GM18517 (cell line): ENCODE measurements around the gene ARHGAP25.

Experiments
- ATAC-seq: cut with Tn5 transposase; IDR thresholded peaks from one replicate; pipeline ENCODE4 v1.9.1; 2021; ENCODE audit warnings: mild to moderate bottlenecking, moderate library complexity; ENCODE audit not compliant: unreplicated experiment

The ARHGAP25 gene, protein sequence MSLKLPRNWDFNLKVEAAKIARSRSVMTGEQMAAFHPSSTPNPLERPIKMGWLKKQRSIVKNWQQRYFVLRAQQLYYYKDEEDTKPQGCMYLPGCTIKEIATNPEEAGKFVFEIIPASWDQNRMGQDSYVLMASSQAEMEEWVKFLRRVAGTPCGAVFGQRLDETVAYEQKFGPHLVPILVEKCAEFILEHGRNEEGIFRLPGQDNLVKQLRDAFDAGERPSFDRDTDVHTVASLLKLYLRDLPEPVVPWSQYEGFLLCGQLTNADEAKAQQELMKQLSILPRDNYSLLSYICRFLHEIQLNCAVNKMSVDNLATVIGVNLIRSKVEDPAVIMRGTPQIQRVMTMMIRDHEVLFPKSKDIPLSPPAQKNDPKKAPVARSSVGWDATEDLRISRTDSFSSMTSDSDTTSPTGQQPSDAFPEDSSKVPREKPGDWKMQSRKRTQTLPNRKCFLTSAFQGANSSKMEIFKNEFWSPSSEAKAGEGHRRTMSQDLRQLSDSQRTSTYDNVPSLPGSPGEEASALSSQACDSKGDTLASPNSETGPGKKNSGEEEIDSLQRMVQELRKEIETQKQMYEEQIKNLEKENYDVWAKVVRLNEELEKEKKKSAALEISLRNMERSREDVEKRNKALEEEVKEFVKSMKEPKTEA

GRCh38 chr2:68734688-68735525 lies at the start of gene ARHGAP25:
Gene ARHGAP25, plus strand, starts transcription at chr2:68734811. Its CDS starts 389 bp downstream, at chr2:68735200.
- ATAC-seq, result peak; percentile 61

GRCh38 chr2:68686178-68686577 lies 48.4 kb upstream of the ARHGAP25 start:
- no peak for ATAC-seq

DNA sequence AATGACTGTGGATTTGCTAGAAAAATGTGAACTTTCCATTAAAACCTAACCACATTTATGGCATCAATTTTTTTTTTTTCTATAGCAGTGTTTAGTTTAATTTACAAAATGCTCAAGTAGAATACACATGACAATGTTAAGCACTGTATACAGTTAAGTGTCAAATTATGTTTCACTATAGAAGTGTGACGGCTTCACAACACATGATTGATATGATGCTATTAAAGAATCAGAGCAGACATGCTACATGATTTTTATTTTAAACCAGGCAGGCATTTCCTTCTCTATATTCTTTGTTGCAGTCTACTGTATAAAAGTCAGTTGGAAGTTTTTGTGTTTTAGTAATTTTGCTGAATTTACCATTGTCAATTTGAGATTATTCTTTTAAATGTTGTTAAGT lies 47.6 kb upstream of the ARHGAP25 start:
- ATAC-seq, result no peak

GRCh38 chr2:68689553-68690537 lies 44.8 kb upstream of the ARHGAP25 start:
- ATAC-seq, result peak; percentile 95

DNA sequence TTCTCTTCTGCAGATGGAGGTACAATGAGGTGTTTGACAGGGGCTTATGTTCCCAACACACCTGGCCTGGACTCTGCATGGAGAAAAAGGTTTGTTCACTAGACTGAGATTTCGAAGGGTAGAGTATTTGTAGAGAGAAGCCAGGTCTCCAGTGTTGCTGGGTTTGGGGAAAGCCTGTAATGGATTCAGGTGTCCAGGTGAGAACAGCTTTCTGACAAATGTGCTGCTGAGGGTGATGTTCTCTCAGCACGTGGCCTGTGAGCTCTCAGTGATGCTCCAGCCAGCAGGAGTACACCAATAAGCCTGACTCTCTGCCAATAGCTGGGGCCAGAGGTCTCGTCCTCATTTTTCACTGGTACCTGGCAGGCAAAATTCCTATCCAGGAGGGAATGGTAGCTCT lies 43.8 kb upstream of the ARHGAP25 start:
- ATAC-seq, result no peak

DNA sequence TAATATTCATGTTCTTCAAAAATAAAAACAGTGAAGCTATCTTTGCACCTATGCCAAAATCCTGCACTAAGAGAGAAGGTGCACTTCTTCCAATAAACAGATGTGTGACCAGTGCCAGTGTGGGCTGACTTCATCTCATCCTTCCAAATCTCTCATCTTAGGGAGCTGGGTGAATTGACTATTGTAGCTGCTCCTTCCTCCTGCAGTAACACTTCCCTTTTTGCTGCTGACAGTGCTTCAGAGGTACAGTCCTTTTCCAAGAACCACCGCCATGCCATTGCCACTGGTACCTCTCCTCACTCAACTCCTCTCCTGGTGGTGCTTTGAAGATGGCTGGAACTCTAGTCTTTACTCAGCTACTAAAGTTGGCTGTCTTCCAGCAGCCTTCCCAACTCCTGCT lies 42.1 kb upstream of the ARHGAP25 start:
- no peak for ATAC-seq

- ATAC-seq, result no peak
These were observed 40.7 kb upstream of the ARHGAP25 start for GRCh38 chr2:68693951-68694350.

DNA sequence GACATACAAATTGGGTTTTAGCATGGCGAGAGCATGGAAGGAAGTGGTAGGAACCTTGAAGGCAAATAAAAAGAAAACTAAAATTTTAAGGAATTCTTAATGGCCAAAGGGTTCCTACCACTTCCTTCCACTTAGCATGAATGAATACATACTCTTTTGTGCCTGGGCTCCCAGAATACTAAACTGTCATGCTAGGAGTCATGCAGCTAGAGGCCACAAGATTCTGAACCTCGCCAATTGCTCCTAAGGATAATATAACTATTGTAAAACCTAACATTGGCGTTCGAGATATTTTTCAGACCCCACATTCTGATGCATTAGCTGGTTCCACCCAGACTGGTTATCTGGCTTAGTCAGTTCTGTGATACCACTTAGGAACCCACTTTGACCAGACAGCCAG lies 38.6 kb upstream of the ARHGAP25 start:
- no peak for ATAC-seq

DNA sequence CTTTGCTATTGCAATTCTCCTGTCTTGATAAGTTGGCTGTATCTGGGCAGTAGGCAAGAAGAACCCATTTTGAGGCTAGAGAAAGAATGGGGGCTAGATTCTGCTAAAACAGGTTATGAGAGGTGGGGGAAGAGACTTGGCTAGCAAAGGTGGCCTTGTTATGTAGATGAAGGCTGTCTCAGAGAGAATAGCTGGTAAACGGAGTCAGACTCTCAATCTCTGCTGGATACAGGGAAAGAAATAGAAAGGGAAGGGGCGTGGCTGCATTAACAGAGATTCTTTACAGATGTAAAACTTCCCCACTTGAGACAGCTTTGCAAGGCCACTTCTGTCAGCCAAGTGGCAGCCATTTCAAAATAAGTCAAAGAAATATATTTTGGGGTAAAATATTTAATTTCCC lies 38.1 kb upstream of the ARHGAP25 start:
- ATAC-seq, result no peak

DNA sequence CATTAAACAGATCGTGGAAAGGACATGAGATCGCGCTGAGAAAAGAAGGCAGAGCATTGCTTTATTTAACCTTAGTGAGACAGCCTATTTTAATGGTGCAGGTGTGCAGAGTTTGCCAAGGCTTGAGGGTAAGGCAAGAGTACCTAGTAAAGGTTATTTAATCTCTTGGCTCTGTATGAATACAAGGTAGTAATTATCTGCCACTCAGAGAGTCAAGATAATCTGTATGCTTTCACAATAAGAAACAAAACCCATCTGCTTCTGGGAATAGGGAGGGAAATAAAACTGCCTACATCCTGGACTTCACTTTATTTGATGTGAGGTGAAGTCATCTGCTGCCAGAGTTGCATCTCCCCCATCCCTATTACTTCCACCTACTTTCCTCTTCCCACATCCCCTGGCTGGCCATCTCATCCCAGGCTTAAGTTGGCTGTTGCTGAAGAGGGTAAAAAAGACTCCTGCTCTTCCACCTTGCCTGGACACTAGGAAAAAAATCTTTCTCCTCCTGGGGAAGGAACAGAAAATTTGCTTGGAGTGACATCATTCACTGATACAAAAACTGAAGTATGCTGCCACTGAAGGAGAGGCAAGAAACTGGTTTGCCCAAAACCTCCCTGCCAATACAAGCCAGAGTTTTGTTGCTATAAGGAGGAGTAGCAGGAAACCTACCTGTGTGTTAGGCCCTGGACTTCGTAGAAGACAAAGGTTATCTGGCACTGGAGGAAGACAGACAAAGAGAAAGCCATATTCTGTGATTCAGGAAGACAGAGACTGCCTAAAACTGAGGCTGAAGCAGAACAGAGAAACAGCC lies 35.8 kb upstream of the ARHGAP25 start:
- ATAC-seq, result no peak

DNA sequence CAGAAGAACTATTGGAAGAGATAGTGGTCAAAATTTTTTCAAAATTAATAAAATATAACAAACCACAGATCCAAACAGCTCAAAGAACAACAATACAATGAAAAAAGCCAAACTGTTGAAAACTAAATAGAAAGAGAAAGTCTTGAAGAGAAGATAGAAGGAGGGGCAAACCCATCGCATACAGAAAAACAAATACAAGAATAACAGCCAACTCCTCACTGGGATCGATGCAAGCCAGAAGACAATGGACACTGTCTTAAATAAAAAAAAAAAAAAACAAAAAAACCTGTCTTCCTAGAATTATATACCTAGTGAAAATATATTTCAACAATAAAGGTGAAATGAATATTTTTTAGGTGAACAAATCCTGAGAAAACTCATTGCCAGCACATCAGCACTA lies 34.1 kb upstream of the ARHGAP25 start:
- ATAC-seq, result no peak

DNA sequence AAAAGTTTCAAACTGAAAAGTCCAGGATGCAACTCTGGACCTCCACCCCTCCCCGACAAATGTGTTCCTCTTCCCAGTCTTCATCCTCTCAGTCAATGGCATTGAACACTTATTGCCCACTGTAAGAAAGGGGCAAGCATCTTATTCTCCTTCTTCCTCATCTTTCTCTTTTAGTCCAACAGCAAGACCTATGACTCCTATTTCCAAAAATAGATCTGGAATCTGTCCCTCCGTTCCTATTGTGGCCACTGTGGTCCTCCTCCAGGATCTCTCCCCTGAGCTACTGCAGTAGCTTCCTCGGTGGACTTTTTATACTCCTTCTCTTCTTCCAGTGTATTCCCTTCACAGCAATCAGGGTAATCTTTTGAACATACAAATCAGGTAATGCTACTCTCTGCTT lies 28.0 kb upstream of the ARHGAP25 start:
- no peak for ATAC-seq

GRCh38 chr2:68708629-68709028 lies 26.0 kb upstream of the ARHGAP25 start:
- ATAC-seq, result no peak

- ATAC-seq, result no peak
These were observed 25.1 kb upstream of the ARHGAP25 start for GRCh38 chr2:68709421-68709911.

DNA sequence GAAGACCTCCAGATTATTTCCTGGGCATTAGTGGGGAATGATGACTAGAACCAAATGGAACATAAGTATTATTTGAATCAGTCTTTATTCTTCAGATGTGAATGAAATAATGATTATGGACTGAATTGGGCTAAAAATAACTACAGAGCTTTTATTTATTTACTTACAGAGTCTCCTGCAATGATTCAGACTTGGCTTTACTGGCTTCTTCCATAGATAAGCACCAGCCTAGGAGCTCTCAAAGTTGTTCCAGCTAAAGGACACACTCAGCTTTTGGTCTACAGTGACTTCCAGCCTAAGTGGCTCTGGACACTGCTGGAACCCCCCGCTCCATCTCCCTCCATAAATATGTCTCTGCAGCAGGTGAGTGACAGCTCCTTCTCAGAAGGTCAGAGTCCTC lies 24.3 kb upstream of the ARHGAP25 start:
- ATAC-seq, result no peak

GRCh38 chr2:68710756-68711155 lies 23.9 kb upstream of the ARHGAP25 start:
- ATAC-seq, result peak; percentile 46

GRCh38 chr2:68714866-68715265 lies 19.7 kb upstream of the ARHGAP25 start:
- peak; percentile 69 for ATAC-seq

DNA sequence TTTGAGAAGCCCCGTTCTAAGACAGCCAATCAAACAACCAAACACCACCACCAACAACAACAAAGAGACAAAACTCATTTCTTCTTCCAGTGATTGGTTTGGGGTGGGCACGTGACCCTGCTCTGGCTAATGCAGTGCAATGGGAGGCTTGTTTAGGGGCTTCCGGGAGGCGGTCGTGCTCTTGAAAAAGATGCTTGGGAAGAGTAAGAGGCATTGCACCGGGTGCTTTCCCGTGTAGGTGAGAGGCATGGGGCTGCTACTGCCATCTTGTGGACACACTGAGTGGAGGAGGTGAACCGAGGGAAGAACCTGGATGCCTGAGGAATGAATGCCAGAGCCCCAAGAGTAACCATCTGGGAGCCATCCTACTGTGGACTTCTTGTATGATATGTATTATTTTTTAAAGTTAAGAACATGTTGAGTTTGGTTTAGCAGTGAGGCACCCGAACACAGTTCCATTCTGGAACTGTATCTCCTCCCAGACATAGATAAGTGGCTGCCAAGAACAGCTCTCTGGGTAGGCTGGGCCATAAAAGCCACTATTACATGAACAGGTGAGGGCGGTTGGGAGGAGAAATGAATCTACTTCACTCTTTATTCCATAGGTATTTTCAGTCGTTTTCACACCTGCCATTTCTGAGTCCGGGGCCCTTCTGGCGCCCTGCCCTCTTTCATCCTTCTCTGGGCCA lies 19.1 kb upstream of the ARHGAP25 start:
- ATAC-seq, result peak; percentile 43
